ENCODE results near the gene ASB15.

- TF ChIP-seq POLR2A (IDR thresholded peaks at IDR 0.05) (no peak), POLR2AphosphoS5 (IDR thresholded peaks at IDR 0.05) (no peak)
- TF ChIP-seq, protein P1, sequence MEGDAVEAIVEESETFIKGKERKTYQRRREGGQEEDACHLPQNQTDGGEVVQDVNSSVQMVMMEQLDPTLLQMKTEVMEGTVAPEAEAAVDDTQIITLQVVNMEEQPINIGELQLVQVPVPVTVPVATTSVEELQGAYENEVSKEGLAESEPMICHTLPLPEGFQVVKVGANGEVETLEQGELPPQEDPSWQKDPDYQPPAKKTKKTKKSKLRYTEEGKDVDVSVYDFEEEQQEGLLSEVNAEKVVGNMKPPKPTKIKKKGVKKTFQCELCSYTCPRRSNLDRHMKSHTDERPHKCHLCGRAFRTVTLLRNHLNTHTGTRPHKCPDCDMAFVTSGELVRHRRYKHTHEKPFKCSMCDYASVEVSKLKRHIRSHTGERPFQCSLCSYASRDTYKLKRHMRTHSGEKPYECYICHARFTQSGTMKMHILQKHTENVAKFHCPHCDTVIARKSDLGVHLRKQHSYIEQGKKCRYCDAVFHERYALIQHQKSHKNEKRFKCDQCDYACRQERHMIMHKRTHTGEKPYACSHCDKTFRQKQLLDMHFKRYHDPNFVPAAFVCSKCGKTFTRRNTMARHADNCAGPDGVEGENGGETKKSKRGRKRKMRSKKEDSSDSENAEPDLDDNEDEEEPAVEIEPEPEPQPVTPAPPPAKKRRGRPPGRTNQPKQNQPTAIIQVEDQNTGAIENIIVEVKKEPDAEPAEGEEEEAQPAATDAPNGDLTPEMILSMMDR (IDR thresholded peaks at IDR 0.05 in 8 of 11, conservative IDR thresholded peaks at IDR 0.05 in 3 of 11) = no peak
Observed at GRCh38 chr7:123632808-123633207, 31.2 kb downstream of the ASB15 start.

Data from spleen (tissue), 7 donors.